HepG2 (cell line): ENCODE data around the gene UNC13D. TPM values are rescaled to one million over a fixed set of nuclear protein-coding genes. Genes with fewer than 3 reads are reported as not detected.

ENCODE experiments used
- GPN1 ChIP-seq: sonication (generic); formaldehyde crosslinking; IDR thresholded peaks from 2 replicates; pipeline ENCODE4 v1.5.1; 2020; ENCODE audit warnings: missing genetic modification reagents, borderline replicate concordance
- GZF1 ChIP-seq: sonication (generic); formaldehyde crosslinking; IDR thresholded peaks from 2 replicates; pipeline ENCODE4 v1.5.1; 2020; ENCODE audit warnings: mild to moderate bottlenecking, missing genetic modification reagents
- HNF1A ChIP-seq, 2 experiments: sonication (generic) in 1 of 2; formaldehyde crosslinking in 1 of 2; IDR thresholded peaks; 2 replicates each; pipeline versions ENCODE4 v1.4.0 to v1.6.1; 2016 to 2020; ENCODE audit warnings: borderline replicate concordance in 1 of 2, low read depth in 1 of 2, mild to moderate bottlenecking in 1 of 2, missing genetic modification reagents in 1 of 2
- MAFF ChIP-seq: IDR thresholded peaks from 2 replicates; pipeline ENCODE4 v1.6.1; 2011; ENCODE audit warnings: low read depth, low read length, improper control_type of control experiment
- MAFG ChIP-seq: sonication (generic); formaldehyde crosslinking; IDR thresholded peaks from 2 replicates; pipeline ENCODE4 v1.5.1; 2020; ENCODE audit warnings: mild to moderate bottlenecking, missing genetic modification reagents
- MIER3 ChIP-seq: IDR thresholded peaks from 2 replicates; pipeline ENCODE4 v1.6.1; 2016; ENCODE audit warnings: missing compliant biosample characterization, borderline replicate concordance
- NCOA2 ChIP-seq: sonication (generic); formaldehyde crosslinking; IDR thresholded peaks from 2 replicates; pipeline ENCODE4 v1.8.0; 2022; ENCODE audit warnings: inconsistent platforms
- NFIB ChIP-seq: sonication (generic); formaldehyde crosslinking; IDR thresholded peaks from 2 replicates; pipeline ENCODE4 v1.9.0; 2021; ENCODE audit warnings: missing genetic modification reagents, mild to moderate bottlenecking, borderline replicate concordance
- RFXANK ChIP-seq: IDR thresholded peaks from 2 replicates; pipeline ENCODE4 v1.6.1; 2016
- SOX6 ChIP-seq, 2 experiments: fragments of 450-650 bp in 1 of 2; sonication (generic) in 1 of 2; formaldehyde crosslinking in 1 of 2; IDR thresholded peaks; 2 replicates each; pipeline versions ENCODE4 v1.4.0 to v1.6.1; 2017 to 2020; ENCODE audit warnings: antibody characterized with exemption in 1 of 2, mild to moderate bottlenecking in 1 of 2, missing genetic modification reagents in 1 of 2
- ZNF280D ChIP-seq: sonication (generic); formaldehyde crosslinking; IDR thresholded peaks from 2 replicates; pipeline ENCODE4 v1.5.1; 2020; ENCODE audit warnings: mild to moderate bottlenecking, missing genetic modification reagents
- ZNF33B ChIP-seq: sonication (generic); formaldehyde crosslinking; IDR thresholded peaks from 2 replicates; pipeline ENCODE4 v1.5.1; 2020; ENCODE audit warnings: mild to moderate bottlenecking, missing genetic modification reagents
- ZNF362 ChIP-seq: sonication (generic); formaldehyde crosslinking; IDR thresholded peaks from 2 replicates; pipeline ENCODE4 v1.4.0; 2020; ENCODE audit warnings: missing genetic modification reagents, mild to moderate bottlenecking, borderline replicate concordance
- polyA plus RNA-seq, 8 experiments: library from polyadenylated mRNA; depleted of rRNA in 3 of 8; stranded (reverse) in 7 of 8; unstranded in 1 of 8; fragments of >200 nt; fragmentation: Illumina TruSeq in 4 of 8; extraction: Trizol in 4 of 8; gene quantifications; 2 replicates each; pipeline versions ENCODE4 v1.2.1 to v1.2.3, GENCODE V29; 2011 to 2016; ENCODE audit warnings: low read depth in 4 of 8, missing spikeins in 1 of 8, mixed read lengths in 1 of 8; ENCODE audit not compliant: insufficient read depth in 1 of 8
- total RNA-seq, 5 experiments: library from RNA; depleted of rRNA; stranded (reverse); fragments of >200 nt; fragmentation: Illumina TruSeq; extraction: Trizol; gene quantifications; 2 replicates each; pipeline ENCODE4 v1.2.3, GENCODE V29; 2016; ENCODE audit warnings: low read depth in 1 of 5
- TF ChIP-seq, protein P1 (sequence below): IDR thresholded peaks from 2 replicates; pipeline ENCODE4 v1.6.1; 2016; ENCODE audit warnings: mild to moderate bottlenecking, missing biosample characterization, missing genetic modification reagents
- TF ChIP-seq, protein P2 (sequence below): sonication (generic); formaldehyde crosslinking; IDR thresholded peaks from 2 replicates; pipeline ENCODE4 v1.5.0; 2020; ENCODE audit warnings: mild to moderate bottlenecking, missing genetic modification reagents

Gene UNC13D
- total and polyA plus RNA-seq, 2 of the 13 experiments (the other 11 are each of a cell fraction or from before 2014, with no cell fraction given) = 29.7 to 42.7 TPM

DNA sequence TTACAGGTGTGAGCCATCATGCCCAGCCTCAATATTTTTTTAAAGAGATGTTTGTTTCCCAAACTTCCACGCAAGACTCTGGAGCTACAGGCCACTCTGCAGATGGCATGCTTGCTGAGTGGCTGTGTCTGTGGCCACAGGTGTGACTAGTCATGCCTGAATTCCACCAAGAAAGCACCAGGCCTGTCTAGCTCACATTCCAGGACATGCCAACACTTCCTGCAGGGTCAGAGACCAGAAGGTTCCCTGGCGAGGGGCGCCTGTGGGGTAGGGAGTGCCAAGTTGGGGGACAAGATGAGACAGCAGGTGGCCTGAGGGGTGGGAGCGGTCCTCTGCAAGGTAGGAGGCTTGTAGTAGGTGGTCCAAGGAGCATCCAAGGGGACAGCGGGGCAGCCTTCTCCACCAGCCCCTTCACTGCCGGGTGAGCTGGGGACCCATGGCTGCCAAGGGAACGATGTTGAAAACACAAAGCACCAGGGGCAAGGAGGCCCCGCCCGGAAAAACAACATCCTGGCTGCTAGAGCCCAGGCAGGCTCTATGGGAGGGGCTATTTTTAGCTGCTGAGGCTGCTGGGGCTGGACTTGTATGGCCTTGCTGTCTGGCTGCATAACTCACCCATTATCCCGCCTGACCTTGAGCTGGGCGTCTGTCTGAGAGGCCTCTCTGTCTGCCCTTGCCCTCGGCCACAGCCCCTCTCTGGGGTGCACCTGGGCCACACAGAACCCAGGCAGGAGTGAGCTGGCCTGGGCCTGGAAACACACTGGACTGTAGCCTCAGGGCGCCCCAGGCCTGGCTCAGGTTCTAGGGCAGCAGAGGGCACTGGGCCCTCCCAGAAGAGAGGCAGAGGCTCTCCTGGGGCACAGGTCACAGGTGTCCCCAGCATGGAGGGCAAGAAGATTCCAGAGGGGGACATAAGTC lies 28.5 kb upstream of the UNC13D start (continued):
- TF ChIP-seq HNF1A (IDR thresholded peaks at IDR 0.05; ENCODE audit: low read depth) (no peak; the same call in 1 of the 2 replicates), HNF1A (CRISPR knock-in tag; IDR thresholded peaks at IDR 0.05; ENCODE audit: borderline replicate concordance) (peak; percentile 88), ZNF362 (CRISPR knock-in tag) (peak; percentile 73; the same call in 1 of the 2 replicates), NCOA2 (CRISPR knock-in tag) (peak; percentile 91), RFXANK (no peak; the same call in 1 of the 2 replicates), MAFF (no peak), GPN1 (CRISPR knock-in tag) (no peak), ZNF280D (CRISPR knock-in tag) (peak; percentile 90), MAFG (CRISPR knock-in tag) (no peak), SOX6 (IDR thresholded peaks at IDR 0.05) (no peak), SOX6 (CRISPR knock-in tag; IDR thresholded peaks at IDR 0.05) (peak; percentile 98), MIER3 (CRISPR knock-in tag) (peak; percentile 95), GZF1 (CRISPR knock-in tag) (peak; percentile 82), NFIB (CRISPR knock-in tag) (no peak), ZNF33B (CRISPR knock-in tag) (peak; percentile 85; the same call in 1 of the 2 replicates)
- TF ChIP-seq, protein P1, sequence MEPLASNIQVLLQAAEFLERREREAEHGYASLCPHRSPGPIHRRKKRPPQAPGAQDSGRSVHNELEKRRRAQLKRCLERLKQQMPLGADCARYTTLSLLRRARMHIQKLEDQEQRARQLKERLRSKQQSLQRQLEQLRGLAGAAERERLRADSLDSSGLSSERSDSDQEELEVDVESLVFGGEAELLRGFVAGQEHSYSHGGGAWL (CRISPR knock-in tag) = peak; percentile 48; the same call in 1 of the 2 replicates
- TF ChIP-seq, protein P2, sequence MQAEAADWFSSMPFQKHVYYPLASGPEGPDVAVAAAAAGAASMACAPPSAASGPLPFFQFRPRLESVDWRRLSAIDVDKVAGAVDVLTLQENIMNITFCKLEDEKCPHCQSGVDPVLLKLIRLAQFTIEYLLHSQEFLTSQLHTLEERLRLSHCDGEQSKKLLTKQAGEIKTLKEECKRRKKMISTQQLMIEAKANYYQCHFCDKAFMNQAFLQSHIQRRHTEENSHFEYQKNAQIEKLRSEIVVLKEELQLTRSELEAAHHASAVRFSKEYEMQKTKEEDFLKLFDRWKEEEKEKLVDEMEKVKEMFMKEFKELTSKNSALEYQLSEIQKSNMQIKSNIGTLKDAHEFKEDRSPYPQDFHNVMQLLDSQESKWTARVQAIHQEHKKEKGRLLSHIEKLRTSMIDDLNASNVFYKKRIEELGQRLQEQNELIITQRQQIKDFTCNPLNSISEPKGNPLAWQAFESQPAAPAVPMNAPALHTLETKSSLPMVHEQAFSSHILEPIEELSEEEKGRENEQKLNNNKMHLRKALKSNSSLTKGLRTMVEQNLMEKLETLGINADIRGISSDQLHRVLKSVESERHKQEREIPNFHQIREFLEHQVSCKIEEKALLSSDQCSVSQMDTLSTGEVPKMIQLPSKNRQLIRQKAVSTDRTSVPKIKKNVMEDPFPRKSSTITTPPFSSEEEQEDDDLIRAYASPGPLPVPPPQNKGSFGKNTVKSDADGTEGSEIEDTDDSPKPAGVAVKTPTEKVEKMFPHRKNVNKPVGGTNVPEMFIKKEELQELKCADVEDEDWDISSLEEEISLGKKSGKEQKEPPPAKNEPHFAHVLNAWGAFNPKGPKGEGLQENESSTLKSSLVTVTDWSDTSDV = 0 out of 2 replicates have a peak, but pooled peaks have one; percentile 28
